ENCODE results near the gene CFAP43. TPM values are rescaled to one million over a fixed set of nuclear protein-coding genes. Genes with fewer than 3 reads are reported as not detected.

Gene CFAP43
- total and polyA plus RNA-seq, 9 of the 15 experiments (the other 6 are each of a cell fraction or from before 2014, with no cell fraction given), result 0.07 to 0.86 (median 0.11) TPM; not detected in 1

- no peak for TF ChIP-seq NR0B1 (IDR thresholded peaks at IDR 0.05; ENCODE audit: partially characterized antibody)
- no peak for TF ChIP-seq HIVEP1 (CRISPR knock-in tag; IDR thresholded peaks at IDR 0.05)
- no peak for TF ChIP-seq SIN3A (IDR thresholded peaks at IDR 0.05; ENCODE audit: borderline replicate concordance in 2 of 2, control insufficient read depth in 1 of 2, low read depth in 2 of 2, low read length in 2 of 2)
- TF ChIP-seq TBP (optimal IDR thresholded peaks at IDR 0.05; ENCODE audit: low read depth, low read length), result peak; percentile 82
- TF ChIP-seq SPI1 (IDR thresholded peaks at IDR 0.05; ENCODE audit: borderline replicate concordance, low read depth, low read length), result no peak; the same call in 1 of the 2 replicates
- peak; percentile 80 for TF ChIP-seq EGR1 (conservative IDR thresholded peaks at IDR 0.05)
- TF ChIP-seq RAD21 (CRISPR knock-in tag; conservative IDR thresholded peaks at IDR 0.05 in 1 of 2, IDR thresholded peaks at IDR 0.05 in 1 of 2), result peak in 1 of 2 experiments; percentile 35; a peak in 3 of 4 replicates
- TF ChIP-seq PCBP2 (IDR thresholded peaks at IDR 0.05; ENCODE audit: low read depth, low read length, poor library complexity, severe bottlenecking), result no peak
- TF ChIP-seq ZNF707 (CRISPR knock-in tag; conservative IDR thresholded peaks at IDR 0.05), result no peak
- no peak for TF ChIP-seq HDAC6 (IDR thresholded peaks at IDR 0.05; ENCODE audit: low read depth, low read length)
- TF ChIP-seq ADNP (tag; IDR thresholded peaks at IDR 0.05), result no peak
- no peak for TF ChIP-seq DACH1 (IDR thresholded peaks at IDR 0.05; ENCODE audit: partially characterized antibody)
- no peak for TF ChIP-seq ZNF79 (CRISPR knock-in tag; IDR thresholded peaks at IDR 0.05; ENCODE audit: low read depth)
- peak; percentile 56 for TF ChIP-seq GMEB1 (CRISPR knock-in tag; IDR thresholded peaks at IDR 0.05)
- TF ChIP-seq NCOA1 (IDR thresholded peaks at IDR 0.05; ENCODE audit: low read depth), result no peak
- no peak for TF ChIP-seq RERE (CRISPR knock-in tag; IDR thresholded peaks at IDR 0.05; ENCODE audit: borderline replicate concordance)
- no peak for TF ChIP-seq NFXL1 (CRISPR knock-in tag; IDR thresholded peaks at IDR 0.05)
- TF ChIP-seq RBM15 (IDR thresholded peaks at IDR 0.05; ENCODE audit: insufficient read depth, low read length), result no peak
- TF ChIP-seq XRCC4 (IDR thresholded peaks at IDR 0.05; ENCODE audit: extremely low read depth, insufficient read depth, insufficient read length), result no peak
Observed at GRCh38 chr10:104121485-104122224, 110.5 kb downstream of the CFAP43 start, which contains the start of gene SFR1 (continued).
